H1 (cell line): Measurements from ENCODE around the gene SFN. TPM values are rescaled to one million over a fixed set of nuclear protein-coding genes. Genes with fewer than 3 reads are reported as not detected.

ENCODE experiments used
- CTCF ChIA-PET: fragments of 300-600 bp; sonication (Branson Sonifier 250); formaldehyde crosslinking; loops from one replicate; lab custom pipeline; 2021; ENCODE audit not compliant: partially characterized antibody; lab: Charles Lee
- POLR2A ChIA-PET: fragments of 300-600 bp; sonication (Branson Sonifier 250); formaldehyde crosslinking; loops from one replicate; lab custom pipeline; 2021; ENCODE audit warnings: inconsistent platforms; ENCODE audit not compliant: partially characterized antibody; lab: Charles Lee
- DNase-seq, 2 experiments: peaks; one replicate each; pipeline versions ENCODE4 v3.0.0 to v3.0.0-alpha.2; 2010 to 2022; ENCODE audit warnings: low spot score in 2 of 2, low read depth in 1 of 2, mixed read lengths in 1 of 2
- FAIRE-seq: peaks from 2 replicates; lab custom pipeline; 2011; peaks lifted over from hg19 to GRCh38; lab: Jason Lieb, UNC
- H2AFZ ChIP-seq: 2 replicates; pipeline ENCODE4 v1.8.1; 2012; ENCODE audit warnings: low read length, inconsistent platforms
- H2AK5ac ChIP-seq: 2 replicates; pipeline ENCODE4 v1.6.1; 2013; ENCODE audit warnings: low read depth, low read length
- H2BK120ac ChIP-seq: replicated peaks from 2 replicates; pipeline ENCODE3; 2013; ENCODE audit warnings: low read depth, low read length, inconsistent platforms
- H2BK12ac ChIP-seq: 2 replicates; pipeline ENCODE4 v1.6.1; 2013; ENCODE audit warnings: low read depth, low read length
- H2BK15ac ChIP-seq: 2 replicates; pipeline ENCODE4 v1.6.1; 2013; ENCODE audit warnings: low read length
- H2BK20ac ChIP-seq: 2 replicates; pipeline ENCODE4 v1.6.1; 2013; ENCODE audit warnings: low read length
- H2BK5ac ChIP-seq: 2 replicates; pipeline ENCODE4 v1.6.1; 2013; ENCODE audit warnings: low read depth, low read length
- H3K14ac ChIP-seq: 2 replicates; pipeline ENCODE4 v1.6.1; 2013; ENCODE audit warnings: inconsistent platforms; ENCODE audit not compliant: insufficient read length
- H3K18ac ChIP-seq: 2 replicates; pipeline ENCODE4 v1.6.1; 2013; ENCODE audit warnings: low read length; ENCODE audit errors: extremely low read depth
- H3K23ac ChIP-seq: 2 replicates; pipeline ENCODE4 v1.6.1; 2013; ENCODE audit warnings: inconsistent platforms; ENCODE audit not compliant: insufficient read length
- H3K23me2 ChIP-seq: 2 replicates; pipeline ENCODE4 v1.6.1; 2013; ENCODE audit warnings: low read depth, low read length
- H3K27ac ChIP-seq: 2 replicates; pipeline ENCODE4 v1.6.1; 2011; ENCODE audit warnings: low read depth, low read length, inconsistent platforms
- H3K27me3 ChIP-seq, 4 experiments: replicated peaks in 1 of 4; 1 replicate in 1 of 4; 2 replicates in 3 of 4; pipeline versions ENCODE4 v1.6.1 to v1.8.1; 2011 to 2013; ENCODE audit warnings: low read length in 3 of 4, mild to moderate bottlenecking in 3 of 4, inconsistent platforms in 2 of 4, mixed read lengths in 2 of 4, moderate library complexity in 1 of 4; ENCODE audit not compliant: control insufficient read depth in 3 of 4, insufficient read depth in 3 of 4; ENCODE audit errors: extremely low read depth in 1 of 4
- H3K36me3 ChIP-seq, 4 experiments: 2 replicates each; pipeline versions ENCODE4 v1.6.1 to v1.8.1; 2011 to 2013; ENCODE audit warnings: mild to moderate bottlenecking in 4 of 4, low read length in 3 of 4, moderate library complexity in 2 of 4, control low read depth in 1 of 4, inconsistent platforms in 1 of 4; ENCODE audit not compliant: insufficient read depth in 4 of 4, control insufficient read depth in 2 of 4
- H3K4ac ChIP-seq: replicated peaks from 2 replicates; pipeline ENCODE3; 2013; ENCODE audit warnings: low read length, low read depth, mixed read lengths, inconsistent platforms; ENCODE audit not compliant: insufficient read length
- H3K4me1 ChIP-seq, 4 experiments: replicated peaks in 1 of 4; 1 replicate in 1 of 4; 2 replicates in 3 of 4; pipeline versions ENCODE4 v1.6.1 to v1.8.1; 2011 to 2013; ENCODE audit warnings: low read length in 3 of 4, inconsistent platforms in 2 of 4, mixed read lengths in 1 of 4; ENCODE audit not compliant: insufficient read depth in 4 of 4, control insufficient read depth in 3 of 4
- H3K4me2 ChIP-seq, 2 experiments: 2 replicates each; pipeline versions ENCODE4 v1.6.1 to v1.8.1; 2011 to 2013; ENCODE audit warnings: low read depth in 2 of 2, low read length in 2 of 2, control low read depth in 1 of 2, inconsistent platforms in 1 of 2, mild to moderate bottlenecking in 1 of 2; ENCODE audit not compliant: insufficient read depth in 1 of 2
- H3K4me3 ChIP-seq, 4 experiments: fragments of 200-600, 300-600 bp in 1 of 4; sonication (generic), shearing (Covaris generic), sonication (Bioruptor Twin) in 1 of 4; 2 replicates each; pipeline versions ENCODE4 v1.5.1 to v1.8.1; 2011 to 2016; ENCODE audit warnings: low read length in 4 of 4, low read depth in 3 of 4, control low read depth in 2 of 4, inconsistent platforms in 2 of 4, mild to moderate bottlenecking in 2 of 4, mixed read lengths in 1 of 4, moderate library complexity in 1 of 4; ENCODE audit not compliant: insufficient read depth in 2 of 4; ENCODE audit errors: extremely low read depth in 1 of 4
- H3K56ac ChIP-seq: replicated peaks from 2 replicates; pipeline ENCODE3; 2013; ENCODE audit warnings: low read depth, mild to moderate bottlenecking, mixed read lengths, low read length, inconsistent platforms; ENCODE audit not compliant: insufficient read length
- H3K79me1 ChIP-seq: 2 replicates; pipeline ENCODE4 v1.6.1; 2013; ENCODE audit warnings: low read depth, low read length, control low read depth
- H3K79me2 ChIP-seq, 2 experiments: 2 replicates each; pipeline versions ENCODE4 v1.6.1 to v1.8.1; 2012 to 2013; ENCODE audit warnings: low read length in 2 of 2, mild to moderate bottlenecking in 2 of 2, inconsistent platforms in 1 of 2; ENCODE audit not compliant: insufficient read depth in 2 of 2, control insufficient read depth in 1 of 2
- H3K9ac ChIP-seq, 4 experiments: replicated peaks in 1 of 4; 1 replicate in 1 of 4; 2 replicates in 3 of 4; pipeline versions ENCODE4 v1.6.1 to v1.8.1; 2011 to 2013; ENCODE audit warnings: low read depth in 3 of 4, low read length in 3 of 4, control low read depth in 2 of 4, mild to moderate bottlenecking in 2 of 4, moderate library complexity in 2 of 4, inconsistent platforms in 1 of 4; ENCODE audit errors: extremely low read depth in 1 of 4
- H3K9me3 ChIP-seq, 2 experiments: 2 replicates each; pipeline versions ENCODE4 v1.6.1 to v1.8.1; 2012 to 2013; ENCODE audit warnings: mild to moderate bottlenecking in 2 of 2, moderate library complexity in 2 of 2, control low read depth in 1 of 2, inconsistent platforms in 1 of 2, low read depth in 1 of 2, low read length in 1 of 2, mixed read lengths in 1 of 2; ENCODE audit not compliant: insufficient read depth in 2 of 2
- H4K20me1 ChIP-seq, 2 experiments: replicated peaks in 1 of 2; 2 replicates each; pipeline versions ENCODE3 to v1.8.1; 2011 to 2013; ENCODE audit warnings: inconsistent platforms in 2 of 2, low read length in 2 of 2, mild to moderate bottlenecking in 1 of 2; ENCODE audit not compliant: insufficient read depth in 2 of 2, control insufficient read depth in 1 of 2
- H4K5ac ChIP-seq: 2 replicates; pipeline ENCODE4 v1.6.1; 2013; ENCODE audit warnings: low read length, low read depth, mixed read lengths, inconsistent platforms; ENCODE audit not compliant: insufficient read length
- H4K8ac ChIP-seq: 2 replicates; pipeline ENCODE4 v1.8.0; 2013; ENCODE audit warnings: mild to moderate bottlenecking, moderate library complexity, low read length, inconsistent platforms; ENCODE audit not compliant: insufficient read depth; ENCODE audit errors: extremely low read depth
- H4K91ac ChIP-seq: replicated peaks from 2 replicates; pipeline ENCODE3; 2013; ENCODE audit warnings: low read length, mixed read lengths, inconsistent platforms; ENCODE audit not compliant: insufficient read length
- RNF2 ChIP-seq: fragments of 200-900, 300-1000 bp; sonication (generic); IDR thresholded peaks from 2 replicates; pipeline ENCODE4 v1.7.1; 2016; ENCODE audit warnings: borderline replicate concordance, low read depth, mild to moderate bottlenecking, antibody characterized with exemption, low read length; ENCODE audit not compliant: poor library complexity, severe bottlenecking; ENCODE audit errors: missing control alignments
- WGBS, 2 experiments: shearing (Covaris generic) in 1 of 2; methylation state at CpG; one replicate each; pipeline versions ENCODE4 v1.1.6 to v1.1.7; 2013 to 2015; ENCODE audit warnings: low lambda C conversion rate in 2 of 2, mixed read lengths in 2 of 2, inconsistent platforms in 1 of 2, low coverage in 1 of 2, missing lambda C conversion rate in 1 of 2; ENCODE audit not compliant: insufficient replicate concordance in 2 of 2, insufficient coverage in 1 of 2, insufficient read length in 1 of 2; ENCODE audit errors: extremely low coverage in 1 of 2, missing lambda C conversion rate in 1 of 2; 5-methylcytosine and 5-hydroxymethylcytosine counted together
- polyA plus RNA-seq, 7 experiments: library from polyadenylated mRNA; depleted of rRNA in 3 of 7; stranded (reverse) in 5 of 7; unstranded in 2 of 7; fragments of >200 nt in 5 of 7; fragments of 200-250 nt in 2 of 7; gene quantifications; 1 replicate in 5 of 7; 2 replicates in 1 of 7; 4 replicates in 1 of 7; pipeline versions ENCODE4 v1.2.1 to v1.2.3, GENCODE V29; 2011 to 2013; ENCODE audit warnings: missing spikeins in 2 of 7, mixed read lengths in 2 of 7
- total RNA-seq: library from RNA; stranded (reverse); fragmentation: NEBNext Ultra II Directional; extraction: Animal tissue kit (Norgen Biotek cat#: 25700); gene quantifications from 2 replicates; pipeline ENCODE4 v1.2.1, GENCODE V29; 2021

SFN gene
- total and polyA plus RNA-seq, 2 of the 8 experiments (the other 6 are each of a cell fraction or from before 2014, with no cell fraction given) = 3.3 to 3.9 TPM

DNA sequence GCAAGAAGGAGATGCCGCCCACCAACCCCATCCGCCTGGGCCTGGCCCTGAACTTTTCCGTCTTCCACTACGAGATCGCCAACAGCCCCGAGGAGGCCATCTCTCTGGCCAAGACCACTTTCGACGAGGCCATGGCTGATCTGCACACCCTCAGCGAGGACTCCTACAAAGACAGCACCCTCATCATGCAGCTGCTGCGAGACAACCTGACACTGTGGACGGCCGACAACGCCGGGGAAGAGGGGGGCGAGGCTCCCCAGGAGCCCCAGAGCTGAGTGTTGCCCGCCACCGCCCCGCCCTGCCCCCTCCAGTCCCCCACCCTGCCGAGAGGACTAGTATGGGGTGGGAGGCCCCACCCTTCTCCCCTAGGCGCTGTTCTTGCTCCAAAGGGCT lies 732 bp downstream of the SFN start:
- ChIA-PET CTCF (interaction anchor here (1.2 to 22.8 kb wide), 4 partner anchors 9 to 30 kb away, joined by 5 to 547 read pairs (median 66); partner anchors contain the start of gene GPN2), POLR2A (interaction anchor here (0.6 to 2.4 kb wide), 4 partner anchors 19 to 58 kb away, joined by 3 to 8 read pairs (median 4); partner anchors contain the start of genes GPATCH3, GPN2 and NUDC)
- H4K5ac ChIP-seq = no peak overlapping the region
- DNase-seq (no peak), FAIRE-seq (no peak)
- no peak overlapping the region for H2BK5ac ChIP-seq
- no peak overlapping the region for H3K4me3 ChIP-seq
- H4K20me1 ChIP-seq = no peaks in the 10 kb centered on the region
- no peaks in the 10 kb centered on the region for H3K36me3 ChIP-seq
- no peak overlapping the region for H2BK120ac ChIP-seq
- H2BK15ac ChIP-seq = no peak overlapping the region
- no peak overlapping the region for H2AFZ ChIP-seq
- no peak overlapping the region for H3K27ac ChIP-seq
- H3K23me2 ChIP-seq = peaks cover 9% of the 10 kb centered on the region
- H3K14ac ChIP-seq = no peak overlapping the region
- TF ChIP-seq RNF2 = no peak
- H2AK5ac ChIP-seq = no peak overlapping the region
- H3K4me1 ChIP-seq = peaks cover 0 to 27% (median 21%) of the 10 kb centered on the region in 4 experiments; a peak in 5 of 7 replicates
- H3K9ac ChIP-seq = no peak overlapping the region
- no peak overlapping the region for H4K8ac ChIP-seq
- H2BK12ac ChIP-seq = no peak overlapping the region; the same call in 1 of the 2 replicates
- H3K23ac ChIP-seq = no peak overlapping the region
- peak overlapping the region; percentile 60 to 91; a peak in 2 of 4 replicates for H3K4me2 ChIP-seq
- H2BK20ac ChIP-seq = no peak overlapping the region
- peaks cover 4 to 13% (median 12%) of the 10 kb centered on the region in 4 experiments; a peak in 5 of 7 replicates for H3K27me3 ChIP-seq
- H3K9me3 ChIP-seq = no peaks in the 10 kb centered on the region
- H3K79me2 ChIP-seq = no peaks in the 10 kb centered on the region
- no peak overlapping the region for H3K4ac ChIP-seq
- H3K79me1 ChIP-seq = no peaks in the 10 kb centered on the region
- no peak overlapping the region for H4K91ac ChIP-seq
- WGBS, 2 experiments = 89% methylated on average over 16 of the region's 20 CpGs; no CpG with 5 or more reads in 1 of the 2 experiments
- no peak overlapping the region; the same call in 1 of the 2 replicates for H3K18ac ChIP-seq
- H3K56ac ChIP-seq = no peak overlapping the region
